22Rv1 (cell line): ENCODE results near the gene SH3RF3.

Experiments used
- ZFX ChIP-seq: fragments of 450-650 bp; IDR thresholded peaks from 2 replicates; pipeline ENCODE4 v1.6.1; 2017; ENCODE audit warnings: antibody characterized with exemption, borderline replicate concordance
- TF ChIP-seq, protein P1 (sequence below): fragments of 450-650 bp; IDR thresholded peaks from 2 replicates; pipeline ENCODE4 v1.5.1; 2017; ENCODE audit warnings: mild to moderate bottlenecking

GRCh38 chr2:109392140-109392539 lies 263.1 kb downstream of the SH3RF3 start:
- TF ChIP-seq, protein P1, sequence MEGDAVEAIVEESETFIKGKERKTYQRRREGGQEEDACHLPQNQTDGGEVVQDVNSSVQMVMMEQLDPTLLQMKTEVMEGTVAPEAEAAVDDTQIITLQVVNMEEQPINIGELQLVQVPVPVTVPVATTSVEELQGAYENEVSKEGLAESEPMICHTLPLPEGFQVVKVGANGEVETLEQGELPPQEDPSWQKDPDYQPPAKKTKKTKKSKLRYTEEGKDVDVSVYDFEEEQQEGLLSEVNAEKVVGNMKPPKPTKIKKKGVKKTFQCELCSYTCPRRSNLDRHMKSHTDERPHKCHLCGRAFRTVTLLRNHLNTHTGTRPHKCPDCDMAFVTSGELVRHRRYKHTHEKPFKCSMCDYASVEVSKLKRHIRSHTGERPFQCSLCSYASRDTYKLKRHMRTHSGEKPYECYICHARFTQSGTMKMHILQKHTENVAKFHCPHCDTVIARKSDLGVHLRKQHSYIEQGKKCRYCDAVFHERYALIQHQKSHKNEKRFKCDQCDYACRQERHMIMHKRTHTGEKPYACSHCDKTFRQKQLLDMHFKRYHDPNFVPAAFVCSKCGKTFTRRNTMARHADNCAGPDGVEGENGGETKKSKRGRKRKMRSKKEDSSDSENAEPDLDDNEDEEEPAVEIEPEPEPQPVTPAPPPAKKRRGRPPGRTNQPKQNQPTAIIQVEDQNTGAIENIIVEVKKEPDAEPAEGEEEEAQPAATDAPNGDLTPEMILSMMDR: no peak
- no peak for TF ChIP-seq ZFX
